GM23248 (cell line): ENCODE results near the gene FGF14.

Experiments used
- EZH2 ChIP-seq: fragments of 200-600 bp; sonication (generic); IDR thresholded peaks from 2 replicates; pipeline ENCODE4 v1.6.1; 2018; ENCODE audit warnings: antibody characterized with exemption, mild to moderate bottlenecking; ENCODE audit not compliant: insufficient read depth, poor library complexity, severe bottlenecking
- EZH2phosphoT487 ChIP-seq: fragments of 200-600 bp; sonication (generic); IDR thresholded peaks from 2 replicates; pipeline ENCODE4 v1.6.1; 2018; ENCODE audit warnings: antibody characterized with exemption, moderate library complexity, mild to moderate bottlenecking, low read depth; ENCODE audit not compliant: insufficient read depth

- no peak for TF ChIP-seq EZH2
- no peak for TF ChIP-seq EZH2phosphoT487
Observed at GRCh38 chr13:101795460-101795859, 606.4 kb downstream of the FGF14 start.
